Stimulated activated CD8-positive, alpha-beta memory T cell treated with anti-CD3 and anti-CD28 coated beads, Interleukin-7, amount 100 ng/mL, for 1 hour (primary cell): ENCODE results near the gene GEN1.

ENCODE experiments used
- DNase-seq, 2 donors: peaks; one replicate each; pipeline ENCODE4 v3.0.0-alpha.2; 2020; ENCODE audit warnings: low read depth in 2 of 2

GEN1 gene

DNA sequence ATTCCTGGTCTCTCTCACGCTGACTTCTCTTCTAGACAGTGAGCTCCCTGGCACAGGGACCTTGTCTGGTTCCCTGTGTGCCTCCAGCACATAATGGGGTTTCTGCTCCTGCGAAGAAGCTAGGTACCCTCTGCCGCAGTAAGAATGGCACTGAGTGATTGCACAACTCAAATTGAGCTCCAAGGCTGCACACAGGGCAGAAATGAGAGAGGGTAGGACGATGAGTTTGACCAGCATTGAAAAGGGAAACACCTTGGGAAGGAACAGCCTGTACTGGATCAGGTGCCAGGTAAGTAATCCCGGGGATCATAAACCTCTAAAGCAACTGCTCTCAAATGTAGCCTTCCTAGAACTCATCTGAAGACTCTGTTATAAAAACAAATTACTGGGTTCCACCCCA is 41.4 kb downstream of the GEN1 start:
- DNase-seq, result no peak

GRCh38 chr2:17798338-17798737 is 44.4 kb downstream of the GEN1 start:
- no peak for DNase-seq

- no peak for DNase-seq
These were observed 45.6 kb downstream of the GEN1 start for GRCh38 chr2:17799301-17800120.

GRCh38 chr2:17800219-17800618 is 46.3 kb downstream of the GEN1 start:
- DNase-seq, result no peak

- DNase-seq, result no peak
These were observed 46.9 kb downstream of the GEN1 start for GRCh38 chr2:17800693-17801458.

DNA sequence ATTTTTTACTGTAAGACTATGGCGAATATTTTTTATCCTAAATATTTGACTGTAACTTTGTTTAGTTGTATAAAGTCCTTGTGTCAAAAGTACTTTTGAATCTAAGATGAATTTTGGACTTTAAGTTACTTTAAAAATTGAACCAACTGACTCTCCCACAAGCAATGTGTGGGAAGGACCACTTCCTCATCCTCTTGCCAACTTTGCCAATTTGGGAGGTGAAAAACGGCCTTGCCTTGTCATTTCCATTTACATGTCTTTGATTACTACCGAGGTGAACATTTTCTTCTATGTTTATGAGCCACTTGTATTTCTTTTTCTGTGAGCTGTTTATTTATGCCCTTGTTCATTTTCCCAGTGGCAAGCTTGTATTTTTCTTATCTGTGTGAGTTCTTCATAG is 49.6 kb downstream of the GEN1 start:
- no peak for DNase-seq

DNA sequence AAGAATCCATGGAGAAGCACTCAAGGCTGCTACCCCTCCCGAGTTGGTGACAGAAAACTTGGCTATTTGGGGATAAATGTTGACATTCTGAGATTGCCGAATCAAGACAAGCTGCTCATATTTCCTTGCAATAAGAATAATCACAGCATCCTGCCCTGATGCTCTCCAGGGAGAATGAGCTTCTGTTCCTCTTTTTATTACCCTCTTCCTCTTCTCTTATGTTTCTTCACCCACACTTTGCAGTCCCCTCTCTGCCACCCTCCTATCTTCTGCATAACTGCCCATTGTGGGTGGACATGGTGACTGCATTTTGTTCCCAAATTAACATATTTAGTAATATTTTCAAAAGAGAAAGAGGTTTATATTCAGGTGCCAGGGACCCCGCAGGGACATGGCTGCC is 50.4 kb downstream of the GEN1 start:
- DNase-seq, result no peak

DNA sequence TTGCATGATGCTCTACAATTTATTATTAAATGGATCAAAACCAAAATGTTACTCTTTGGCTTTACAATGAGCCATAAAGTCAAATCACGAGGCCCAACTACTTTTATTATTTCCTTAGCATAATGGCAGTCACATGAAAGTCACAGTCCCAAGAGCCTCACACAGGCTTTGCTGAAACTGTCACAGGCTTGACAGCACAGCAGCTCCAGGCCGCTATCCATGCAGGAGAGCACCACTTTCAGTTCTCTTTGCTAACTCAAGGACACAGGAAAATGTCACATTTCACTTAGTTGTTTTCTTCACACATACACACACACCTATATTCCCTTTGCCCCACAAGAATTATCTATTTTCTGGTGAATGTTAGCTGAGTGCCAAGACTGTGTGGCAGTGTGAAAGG is 51.2 kb downstream of the GEN1 start:
- DNase-seq, result no peak

DNA sequence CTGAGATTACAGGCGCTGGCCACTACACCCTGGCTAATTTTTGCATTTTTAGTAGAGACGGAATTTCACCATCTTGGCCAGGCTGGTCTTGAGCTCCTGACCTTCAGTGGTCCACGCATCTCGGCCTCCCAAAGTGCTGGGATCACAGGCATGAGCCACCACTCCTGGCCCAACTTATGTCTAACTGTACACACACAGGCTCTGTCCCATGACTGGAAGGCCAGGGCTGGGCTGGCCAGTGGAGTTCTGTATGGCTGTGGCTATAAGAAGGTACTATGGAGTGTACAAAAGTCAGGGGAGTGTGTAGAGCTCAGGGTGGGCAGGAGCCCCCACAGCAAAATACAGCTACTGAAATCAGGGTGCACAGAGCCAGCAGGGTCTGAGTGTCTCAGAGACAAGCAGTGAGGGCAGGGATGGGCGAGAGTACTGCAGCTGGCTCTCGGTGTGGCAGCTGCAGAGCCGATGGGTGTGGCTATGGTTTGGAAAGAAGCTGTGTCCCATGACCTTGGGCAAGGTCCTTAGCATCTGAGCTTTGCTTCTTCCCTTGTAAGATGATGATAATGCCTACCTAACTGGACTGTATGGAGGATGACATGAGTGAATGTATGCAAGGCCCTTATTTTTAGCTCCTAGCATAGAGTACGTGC is 51.9 kb downstream of the GEN1 start:
- DNase-seq, result no peak

- DNase-seq, result no peak
These were observed 59.2 kb downstream of the GEN1 start for GRCh38 chr2:17813010-17813741.

- DNase-seq, result no peak
These were observed 60.0 kb downstream of the GEN1 start for GRCh38 chr2:17813742-17814473.

DNA sequence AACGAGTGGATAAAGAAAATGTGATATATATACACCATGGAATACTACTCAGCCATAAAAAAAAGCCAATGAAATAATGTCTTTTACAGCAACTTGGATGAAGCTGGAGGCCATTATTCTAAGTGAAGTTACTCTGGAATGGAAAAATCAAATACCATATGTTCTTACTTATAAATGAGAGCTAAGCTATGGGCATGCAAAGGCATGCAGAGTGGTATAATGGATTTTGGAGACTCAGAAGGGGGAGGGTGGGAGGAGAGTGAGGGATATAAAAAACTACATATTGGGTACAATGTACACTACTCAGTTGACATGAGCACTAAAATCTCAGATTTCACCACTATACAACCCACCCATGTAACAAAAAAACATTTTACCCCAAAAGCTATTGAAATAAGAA is 60.7 kb downstream of the GEN1 start:
- no peak for DNase-seq

DNA sequence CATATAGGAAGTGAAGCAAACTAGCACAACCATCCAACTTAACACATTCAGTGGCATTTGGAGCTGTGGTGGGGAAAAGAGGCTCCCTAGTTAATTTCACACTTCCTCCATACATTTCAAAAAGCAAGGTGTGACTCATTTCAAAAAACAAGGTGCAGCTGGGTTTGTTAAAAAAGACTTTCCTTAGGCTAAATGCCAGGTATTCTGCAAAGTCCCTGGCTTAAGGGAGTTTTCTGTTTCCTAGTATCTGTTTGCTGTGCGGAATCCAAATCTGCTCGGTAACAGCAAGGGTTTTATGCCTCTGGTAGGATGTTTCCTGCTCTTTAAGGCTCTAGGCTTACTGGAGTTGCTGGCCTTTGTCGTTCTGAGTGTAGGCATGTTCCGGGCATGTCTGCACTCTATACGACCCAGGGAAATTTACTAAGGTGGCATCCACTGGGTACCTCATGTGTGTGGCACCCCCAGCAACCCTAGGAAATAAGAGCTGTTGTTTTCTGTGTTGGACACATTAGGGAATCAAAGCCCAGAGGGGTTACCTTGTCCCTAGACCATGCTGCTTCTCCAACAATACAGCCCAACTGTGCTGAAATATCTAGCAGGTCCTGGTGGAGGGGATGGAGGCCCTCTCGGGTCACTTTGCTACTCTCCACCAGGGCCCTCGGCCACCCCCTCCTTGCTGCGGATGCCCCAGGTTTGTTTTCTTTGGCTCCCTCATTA is 61.7 kb downstream of the GEN1 start:
- DNase-seq, result no peak

DNA sequence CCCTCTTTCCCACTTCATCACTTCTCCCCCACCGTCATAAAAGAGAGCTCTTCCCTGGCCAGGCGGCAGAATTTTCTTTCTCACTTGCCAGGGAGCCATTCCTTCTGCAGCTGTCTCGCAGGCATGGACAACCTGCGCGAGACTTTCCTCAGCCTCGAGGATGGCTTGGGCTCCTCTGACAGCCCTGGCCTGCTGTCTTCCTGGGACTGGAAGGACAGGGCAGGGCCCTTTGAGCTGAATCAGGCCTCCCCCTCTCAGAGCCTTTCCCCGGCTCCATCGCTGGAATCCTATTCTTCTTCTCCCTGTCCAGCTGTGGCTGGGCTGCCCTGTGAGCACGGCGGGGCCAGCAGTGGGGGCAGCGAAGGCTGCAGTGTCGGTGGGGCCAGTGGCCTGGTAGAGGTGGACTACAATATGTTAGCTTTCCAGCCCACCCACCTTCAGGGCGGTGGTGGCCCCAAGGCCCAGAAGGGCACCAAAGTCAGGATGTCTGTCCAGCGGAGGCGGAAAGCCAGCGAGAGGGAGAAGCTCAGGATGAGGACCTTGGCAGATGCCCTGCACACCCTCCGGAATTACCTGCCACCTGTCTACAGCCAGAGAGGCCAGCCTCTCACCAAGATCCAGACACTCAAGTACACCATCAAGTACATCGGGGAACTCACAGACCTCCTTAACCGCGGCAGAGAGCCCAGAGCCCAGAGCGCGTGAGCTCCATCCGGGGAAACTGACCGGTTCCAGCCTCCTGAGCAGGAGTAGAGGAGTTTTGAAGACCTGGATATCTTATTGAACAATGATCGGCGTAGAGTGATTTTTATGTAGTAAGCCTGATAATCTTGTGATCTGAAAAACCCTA is 62.7 kb downstream of the GEN1 start, which contains the start of gene MSGN1:
Gene MSGN1 (plus strand): TSS at position 65 of the 850 bp plus-strand sequence. CDS start 59 bp downstream, at position 124.
- no peak for DNase-seq

DNA sequence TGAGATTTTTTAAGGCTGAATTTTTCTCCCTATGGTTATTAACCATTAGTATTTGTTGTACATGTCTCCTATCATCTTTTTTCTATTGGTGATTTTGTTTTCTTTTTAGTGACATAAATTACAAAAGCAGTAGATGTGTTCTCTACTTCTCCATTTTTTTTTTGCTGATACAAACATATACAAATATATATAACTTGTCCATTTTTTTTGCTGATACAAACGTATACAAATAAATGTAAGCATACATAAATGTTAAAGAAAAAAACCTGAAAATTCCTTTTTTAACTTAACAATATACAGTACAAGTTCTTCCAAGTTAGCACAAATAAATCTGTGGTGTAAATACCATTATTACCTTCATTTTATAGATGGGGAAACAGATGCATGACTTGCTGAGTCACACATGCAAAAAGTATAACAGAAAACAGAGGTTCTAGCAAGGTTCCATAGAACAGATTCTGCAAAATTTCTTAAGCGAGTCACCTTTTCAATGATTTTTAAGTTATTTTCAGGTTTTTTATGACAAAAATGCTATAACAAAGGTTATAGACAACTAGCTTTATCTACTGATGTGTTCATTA is 64.4 kb downstream of the GEN1 start:
- no peak for DNase-seq

GRCh38 chr2:17821080-17821479 is 67.1 kb downstream of the GEN1 start:
- DNase-seq, result no peak

GRCh38 chr2:17821535-17822444 is 67.9 kb downstream of the GEN1 start:
- no peak for DNase-seq

DNA sequence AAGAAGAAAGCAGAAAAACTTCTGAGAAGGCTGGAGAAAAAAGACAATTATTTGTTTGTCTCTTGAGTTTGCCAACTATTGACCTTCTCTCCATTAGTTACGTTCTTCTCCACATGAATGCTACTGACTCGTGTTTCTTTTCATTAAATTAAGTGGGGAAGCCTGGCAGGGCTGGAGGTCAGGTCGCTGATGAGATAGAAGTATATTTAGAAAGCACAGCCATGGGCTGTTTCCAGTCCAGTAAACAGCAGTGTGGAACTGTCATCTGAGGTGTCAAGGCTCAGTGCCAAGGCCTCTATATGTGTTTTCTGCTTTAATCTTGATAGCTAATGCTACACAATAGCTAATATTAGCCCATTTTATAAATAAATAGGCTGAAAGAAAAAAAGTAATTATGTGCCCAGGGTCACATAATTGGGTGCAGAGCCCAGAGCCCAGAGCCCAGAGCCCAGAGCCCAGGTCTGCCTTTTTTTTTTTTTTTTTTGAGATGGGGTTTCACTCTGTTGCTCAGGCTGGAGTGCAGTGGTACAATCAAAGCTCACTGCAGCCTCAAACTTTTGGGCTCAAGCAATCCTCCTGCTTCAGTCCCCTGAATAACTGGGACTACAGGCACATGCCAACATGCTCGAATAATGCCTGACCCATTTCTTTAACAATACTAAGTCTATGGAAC is 68.6 kb downstream of the GEN1 start:
- DNase-seq, result no peak
